ENCODE results near the gene CNKSR1. TPM values are rescaled to one million over a fixed set of nuclear protein-coding genes. Genes with fewer than 3 reads are reported as not detected.

Gene CNKSR1
- total and polyA plus RNA-seq, 2 of the 13 experiments (the other 11 are each of a cell fraction or from before 2014, with no cell fraction given) = 3.4 to 8.9 TPM

- 0 out of 2 replicates have a peak, but pooled peaks have one; percentile 36 for TF ChIP-seq RERE (CRISPR knock-in tag; IDR thresholded peaks at IDR 0.05; ENCODE audit: low read depth)
- peak; percentile 74 for TF ChIP-seq CBX1 (IDR thresholded peaks at IDR 0.05; ENCODE audit: low read depth)
- peak; percentile 72 for TF ChIP-seq YY1 (IDR thresholded peaks at IDR 0.05; ENCODE audit: insufficient read depth, insufficient replicate concordance, low read depth, low read length)
- TF ChIP-seq YEATS2 (CRISPR knock-in tag; IDR thresholded peaks at IDR 0.05; ENCODE audit: borderline replicate concordance) = peak; percentile 89
- TF ChIP-seq DNMT1 (CRISPR knock-in tag; IDR thresholded peaks at IDR 0.05) = peak; percentile 98
- no peak; the same call in 1 of the 2 replicates for TF ChIP-seq ZNF468 (CRISPR knock-in tag; IDR thresholded peaks at IDR 0.05)
- no peak for TF ChIP-seq ETS1 (CRISPR knock-in tag; IDR thresholded peaks at IDR 0.05)
- TF ChIP-seq ELF1 (CRISPR knock-in tag; IDR thresholded peaks at IDR 0.05) = peak; percentile 95
- TF ChIP-seq HOXD1 (CRISPR knock-in tag; IDR thresholded peaks at IDR 0.05) = peak; percentile 60; the same call in 1 of the 2 replicates
- TF ChIP-seq NFE2L2 (IDR thresholded peaks at IDR 0.05; ENCODE audit: low read length) = no peak
- TF ChIP-seq HOMEZ (CRISPR knock-in tag; IDR thresholded peaks at IDR 0.05; ENCODE audit: low read depth) = 0 out of 2 replicates have a peak, but pooled peaks have one; percentile 20
- peak; percentile 95; the same call in 1 of the 2 replicates for TF ChIP-seq ZNF572 (CRISPR knock-in tag; IDR thresholded peaks at IDR 0.05)
- TF ChIP-seq POLR2G (IDR thresholded peaks at IDR 0.05; ENCODE audit: low read depth, low read length) = peak; percentile 84
- TF ChIP-seq ZNF614 (CRISPR knock-in tag; IDR thresholded peaks at IDR 0.05; ENCODE audit: borderline replicate concordance) = peak; percentile 59; the same call in 1 of the 2 replicates
- TF ChIP-seq SNAPC2 (CRISPR knock-in tag; IDR thresholded peaks at IDR 0.05) = peak; percentile 92
- TF ChIP-seq ZNF790 (CRISPR knock-in tag; IDR thresholded peaks at IDR 0.05; ENCODE audit: borderline replicate concordance) = peak; percentile 66; the same call in 1 of the 2 replicates
- TF ChIP-seq ZFAT (CRISPR knock-in tag; conservative IDR thresholded peaks at IDR 0.05) = peak; percentile 75; the same call in 1 of the 2 replicates
- TF ChIP-seq ZNF574 (CRISPR knock-in tag; IDR thresholded peaks at IDR 0.05) = peak; percentile 90
These were observed 7.4 kb upstream of the CNKSR1 start, which contains the start of gene ZNF593 (continued) for GRCh38 chr1:26169669-26170471.

Data from HepG2 (cell line).